ENCODE measurements around the gene CPZ.

GRCh38 chr4:8582941-8583654 is 9.5 kb upstream of the CPZ start:
- no peak for TF ChIP-seq CTCF (optimal IDR thresholded peaks at IDR 0.05 in 1 of 3, IDR thresholded peaks at IDR 0.05 in 1 of 3, conservative IDR thresholded peaks at IDR 0.05 in 1 of 3; ENCODE audit: extremely low read depth in 1 of 3, insufficient read depth in 2 of 3, low read length in 3 of 3)
- TF ChIP-seq EZH2 (IDR thresholded peaks at IDR 0.05; ENCODE audit: low read length): no peak
